CD4-positive, alpha-beta T cell treated with Interleukin-2 at 100 ng/mL for 4 hours (primary cell): ENCODE results near the gene ASTL.

Source experiments
- DNase-seq: peaks from one replicate; pipeline ENCODE4 v3.0.0-alpha.2; 2020; ENCODE audit warnings: low spot score

Gene ASTL

DNA sequence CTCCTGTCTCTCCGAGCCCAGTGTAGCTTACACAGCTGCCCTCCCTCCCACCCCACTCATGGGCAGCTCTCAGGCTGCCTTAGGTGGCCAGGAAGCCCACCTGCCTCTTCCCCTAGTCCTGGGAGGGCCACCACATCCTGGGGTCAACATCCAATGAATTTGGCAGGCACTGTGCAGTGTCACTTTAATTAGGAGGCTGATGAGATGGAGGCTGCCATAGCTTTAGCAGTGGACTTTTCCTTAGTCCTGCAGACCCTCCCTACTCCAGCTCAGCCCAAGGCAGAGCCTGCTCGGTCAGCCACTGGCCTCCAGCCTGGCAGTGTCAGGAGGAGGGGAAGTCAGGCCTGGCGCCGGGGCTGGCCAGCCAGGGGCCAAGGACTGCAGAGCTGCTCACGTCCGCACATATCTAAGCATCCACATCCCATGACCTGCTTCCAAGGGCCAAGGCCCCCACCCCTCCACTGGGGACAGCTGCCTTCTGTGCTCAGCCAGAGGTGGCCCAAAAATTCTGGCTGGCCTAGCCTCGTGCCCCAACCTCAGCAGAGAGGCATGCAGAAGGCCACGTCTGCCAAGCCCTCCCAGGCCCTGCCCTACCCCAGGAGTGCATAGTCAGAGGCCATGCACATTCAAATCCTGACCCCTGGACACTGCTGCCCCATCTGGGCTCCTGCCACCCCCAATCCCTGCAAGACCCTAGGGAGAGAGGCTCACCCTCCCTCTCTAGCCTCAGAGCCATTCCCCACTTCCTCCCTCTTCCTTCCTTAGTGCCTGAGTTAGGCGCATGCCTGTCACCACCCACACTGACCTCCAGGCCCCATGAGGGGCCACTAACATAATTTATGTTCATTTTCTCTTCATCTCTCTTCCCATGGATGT is 55.0 kb downstream of the ASTL start:
- DNase-seq, result no peak

DNA sequence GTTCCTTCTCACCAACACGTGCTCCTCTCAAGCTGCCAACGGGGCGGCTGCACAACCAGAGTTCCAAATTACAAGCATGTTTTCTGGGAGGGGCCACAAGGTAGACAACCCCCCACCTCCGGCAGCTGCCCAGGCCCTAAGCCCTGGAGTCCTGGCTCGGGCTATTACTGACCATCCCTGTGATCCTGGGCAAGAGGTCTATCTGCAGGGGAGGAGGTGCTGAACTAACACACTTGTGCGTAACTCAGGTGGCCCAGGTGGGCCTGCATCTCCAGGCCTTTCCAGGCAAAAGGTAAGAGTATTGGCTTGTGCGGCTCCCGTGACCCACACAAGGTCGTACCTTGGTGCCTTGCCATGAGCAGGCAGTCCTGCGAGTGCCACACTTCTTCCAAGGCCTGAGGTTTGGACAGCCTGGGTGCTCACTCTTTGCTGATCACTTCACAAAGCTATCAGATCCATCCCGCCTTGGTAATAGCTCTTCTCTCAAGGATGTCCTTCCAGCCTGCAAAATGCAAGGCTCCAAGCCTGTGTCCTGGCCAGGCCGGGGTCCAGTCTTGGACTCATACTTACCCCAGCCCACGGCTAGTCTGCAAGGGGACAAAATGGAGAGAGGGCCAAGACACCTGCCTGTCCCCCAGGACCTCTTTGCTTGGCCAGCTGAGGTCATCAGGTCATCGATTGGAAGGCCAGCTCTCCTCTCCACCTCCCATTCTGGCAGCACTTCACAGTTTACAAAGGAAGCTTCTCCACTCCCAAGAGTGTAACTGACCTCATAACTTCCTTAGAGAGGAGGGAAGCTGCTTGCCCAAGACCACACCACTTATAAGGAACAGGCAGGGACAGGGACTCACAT is 55.9 kb downstream of the ASTL start:
- no peak for DNase-seq

DNA sequence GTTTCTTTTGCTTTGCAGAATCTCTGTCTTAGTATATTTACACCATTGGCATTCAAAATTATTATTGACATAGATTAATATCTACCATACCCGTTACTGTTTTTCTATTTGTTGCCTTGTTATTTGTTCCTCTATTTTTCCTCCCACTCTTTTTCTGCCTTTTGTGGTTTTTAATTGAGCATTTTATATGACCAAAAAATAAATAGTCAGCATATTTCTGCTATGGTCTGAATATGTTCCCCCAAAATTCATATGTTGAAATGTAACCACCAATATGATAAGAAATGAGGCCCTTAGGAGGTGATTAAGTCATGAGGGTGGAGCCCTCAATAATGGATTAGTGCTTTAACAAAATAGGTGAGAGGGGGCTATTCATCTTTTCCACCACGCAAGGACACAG is 57.3 kb downstream of the ASTL start:
- DNase-seq, result no peak

DNA sequence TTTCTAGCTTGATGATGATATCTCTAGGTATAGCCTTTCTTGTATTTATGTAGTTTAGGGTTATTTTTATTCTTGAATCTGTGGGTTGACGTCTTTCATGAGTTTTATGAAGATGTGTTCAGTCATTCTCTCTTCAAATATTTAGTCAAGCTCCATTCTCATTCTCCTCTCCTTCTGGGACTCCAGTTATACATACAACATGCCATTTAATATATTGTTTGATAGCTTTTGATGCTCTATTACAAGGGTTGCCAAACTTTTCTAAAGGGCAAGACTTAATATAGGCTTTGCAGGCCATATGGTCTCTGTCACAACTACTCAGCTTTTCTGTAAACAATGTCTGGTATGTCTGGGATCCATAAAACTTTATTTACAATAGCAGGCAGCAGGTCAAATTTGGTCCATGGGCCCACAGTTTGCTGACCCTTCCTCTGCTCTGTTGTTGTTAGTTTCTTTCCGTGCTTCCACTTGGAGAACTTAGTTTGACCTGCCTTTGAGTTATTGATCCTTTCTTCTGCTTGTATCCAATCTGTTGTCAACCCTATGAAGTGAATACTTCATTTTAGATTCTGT is 63.0 kb downstream of the ASTL start:
- no peak for DNase-seq

DNA sequence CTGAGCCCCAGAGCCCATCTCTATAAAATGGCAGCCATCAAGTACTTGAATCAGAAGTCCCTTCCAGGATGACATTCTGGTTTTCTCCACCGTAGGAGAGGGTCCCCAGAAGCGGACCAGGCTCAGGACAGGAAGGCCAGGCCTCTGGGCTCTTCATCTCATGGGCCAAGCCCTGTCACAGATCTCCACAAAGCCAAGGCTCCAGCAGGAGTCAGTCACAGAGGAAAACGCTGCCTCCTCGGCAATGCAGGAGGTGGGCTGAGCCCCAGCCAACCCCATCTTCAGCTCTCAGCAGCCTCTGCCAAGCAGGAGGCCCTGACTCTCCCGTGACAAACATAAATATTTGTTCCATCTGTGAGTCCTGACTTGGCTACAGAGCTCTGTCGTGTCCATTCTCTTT is 64.1 kb downstream of the ASTL start:
- no peak for DNase-seq

DNA sequence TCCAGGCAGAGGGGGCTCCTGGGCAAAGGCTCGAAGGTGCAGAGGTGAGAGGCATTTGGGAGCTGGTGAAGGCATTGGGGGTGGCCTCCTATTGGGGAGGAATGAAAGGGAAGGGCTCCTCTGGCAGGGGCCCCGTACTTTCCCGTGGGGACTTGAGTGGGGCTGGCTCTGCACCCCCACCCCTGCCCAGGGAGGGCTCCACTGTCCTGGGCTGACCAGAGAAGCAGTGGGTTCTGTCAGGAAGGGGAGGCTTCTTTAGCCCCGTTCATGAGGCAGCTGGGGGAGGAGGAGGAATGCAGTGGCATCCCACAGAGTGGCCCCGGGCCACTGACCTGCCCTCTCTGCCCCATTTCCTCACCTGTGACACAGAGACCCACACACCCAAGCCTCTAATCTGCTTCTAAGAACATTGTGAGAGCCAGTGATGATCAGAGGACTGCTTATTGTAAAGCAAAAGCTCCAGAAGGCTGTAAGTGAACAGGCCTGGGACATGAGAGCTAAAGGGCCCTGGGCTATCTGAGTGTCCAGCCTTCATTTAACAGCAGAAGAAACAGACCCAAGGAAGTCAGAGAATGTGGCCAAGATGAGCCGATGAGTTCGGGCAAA is 65.0 kb downstream of the ASTL start:
- no peak for DNase-seq
